Caco-2 (cell line): ENCODE measurements around the gene CHST9. TPM values are rescaled to one million over a fixed set of nuclear protein-coding genes. Genes with fewer than 3 reads are reported as not detected.
"Not testable (repeated sequence)": the region's sequence is repeated elsewhere in the genome, so short reads cannot be mapped to it uniquely, and the experiment has no call there.

Experiments
- BruUV-seq: library from RNA; stranded (reverse); fragments of 400-500 nt; replicated peaks from 2 replicates; lab custom pipeline; 2021; lab: Mats Ljungman, UMichigan
- CTCF ChIA-PET: fragments of 300-600 bp; sonication (Branson Sonifier 250); formaldehyde crosslinking; loops from one replicate; lab custom pipeline; 2022; ENCODE audit warnings: antibody characterized with exemption; lab: Charles Lee
- POLR2A ChIA-PET: fragments of 300-600 bp; sonication (Branson Sonifier 250); formaldehyde crosslinking; loops from one replicate; lab custom pipeline; 2022; ENCODE audit warnings: antibody characterized with exemption; lab: Charles Lee
- DNase-seq, 2 experiments: peaks; one replicate each; pipeline versions ENCODE4 v3.0.0 to v3.0.0-alpha.2; 2020 to 2022
- H3K27me3 ChIP-seq: replicated peaks from 2 replicates; pipeline ENCODE4 v1.6.0; 2011; ENCODE audit warnings: low read length; ENCODE audit not compliant: control insufficient read depth, insufficient read depth
- H3K36me3 ChIP-seq: 2 replicates; pipeline ENCODE4 v1.5.1; 2011; ENCODE audit warnings: low read length; ENCODE audit not compliant: control insufficient read depth, insufficient read depth
- H3K4me1 ChIP-seq: fragments of 250-450 bp; sonication (Bioruptor Pico); 2 replicates; pipeline ENCODE4 v1.5.1; 2020; ENCODE audit warnings: mild to moderate bottlenecking
- H3K4me3 ChIP-seq: 2 replicates; pipeline ENCODE4 v1.5.1; 2011; ENCODE audit warnings: low read depth, mild to moderate bottlenecking, control low read depth, low read length
- H3K9me3 ChIP-seq: fragments of 250-450 bp; sonication (Bioruptor Pico); 2 replicates; pipeline ENCODE4 v1.5.1; 2020; ENCODE audit warnings: mild to moderate bottlenecking, moderate library complexity
- H3K27ac Mint-ChIP-seq: one replicate; pipeline ENCODE4 v1.8.0; 2022; ENCODE audit warnings: mixed read lengths; ENCODE audit not compliant: unreplicated experiment
- H3K27me3 Mint-ChIP-seq: one replicate; pipeline ENCODE4 v1.8.0; 2022; ENCODE audit warnings: mixed read lengths; ENCODE audit not compliant: insufficient read depth, unreplicated experiment
- H3K36me3 Mint-ChIP-seq: one replicate; pipeline ENCODE4 v1.8.0; 2022; ENCODE audit warnings: mild to moderate bottlenecking, mixed read lengths; ENCODE audit not compliant: insufficient read depth, unreplicated experiment
- H3K4me1 Mint-ChIP-seq: one replicate; pipeline ENCODE4 v1.8.0; 2022; ENCODE audit warnings: low read depth, mixed read lengths; ENCODE audit not compliant: unreplicated experiment
- H3K4me3 Mint-ChIP-seq: one replicate; pipeline ENCODE4 v1.8.0; 2022; ENCODE audit warnings: mild to moderate bottlenecking, moderate library complexity, mixed read lengths; ENCODE audit not compliant: unreplicated experiment
- H3K9me3 Mint-ChIP-seq: one replicate; pipeline ENCODE4 v1.8.0; 2022; ENCODE audit warnings: mixed read lengths; ENCODE audit not compliant: unreplicated experiment
- intact Hi-C: fragments of 100-400 bp; cut with micrococcal nuclease; formaldehyde crosslinking; loops from one replicate; pipeline ENCODE4 v1.10.0; 2022; ENCODE audit not compliant: unreplicated experiment
- total RNA-seq: library from RNA; stranded (reverse); gene quantifications from 2 replicates; pipeline ENCODE4 v1.2.3, GENCODE V29; 2022
- TF ChIP-seq, protein P1 (sequence below), 2 experiments: fragments of 200-600 bp in 1 of 2; IDR thresholded peaks; 1 replicate in 1 of 2; 2 replicates in 1 of 2; pipeline versions ENCODE4 v1.5.1 to v1.8.0; 2011 to 2022; ENCODE audit warnings: antibody characterized with exemption in 1 of 2, control low read depth in 1 of 2, inconsistent platforms in 1 of 2, low read depth in 1 of 2, low read length in 1 of 2, mild to moderate bottlenecking in 1 of 2, moderate library complexity in 1 of 2; ENCODE audit not compliant: insufficient read depth in 1 of 2, severe bottlenecking in 1 of 2, unreplicated experiment in 1 of 2

Gene CHST9
- total RNA-seq, 1 experiment from 2014 or later: 26.5 TPM

DNA sequence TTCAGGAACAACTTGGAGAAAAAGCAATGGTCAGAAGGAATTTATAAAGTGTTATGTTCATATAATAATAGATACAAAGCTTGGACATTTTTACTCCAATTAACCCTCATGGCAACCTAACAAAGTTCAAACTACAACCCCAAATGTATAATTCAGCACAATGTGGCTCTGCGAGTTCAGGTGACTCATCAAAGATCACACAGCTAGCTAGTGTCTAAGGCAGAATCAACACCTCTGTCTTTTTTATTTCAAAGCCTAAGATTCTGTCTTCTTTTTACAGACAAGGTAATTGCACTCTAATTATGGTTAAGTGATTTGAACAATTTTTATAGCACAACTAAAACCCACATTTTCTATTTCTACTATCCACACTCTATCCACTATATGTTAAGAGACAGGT, 90.5 kb downstream of the CHST9 start:
- Mint-ChIP-seq H3K27ac (no peak overlapping the region), H3K4me3 (no peak overlapping the region), H3K4me1 (no peaks in the 10 kb centered on the region), H3K27me3 (no peaks in the 10 kb centered on the region), H3K9me3 (peaks cover 9% of the 10 kb centered on the region), H3K36me3 (peaks cover 6% of the 10 kb centered on the region)
- intact Hi-C loops: no loop called here
- ChIA-PET CTCF (no interaction called here), POLR2A (no interaction called here)
- TF ChIP-seq, protein P1, sequence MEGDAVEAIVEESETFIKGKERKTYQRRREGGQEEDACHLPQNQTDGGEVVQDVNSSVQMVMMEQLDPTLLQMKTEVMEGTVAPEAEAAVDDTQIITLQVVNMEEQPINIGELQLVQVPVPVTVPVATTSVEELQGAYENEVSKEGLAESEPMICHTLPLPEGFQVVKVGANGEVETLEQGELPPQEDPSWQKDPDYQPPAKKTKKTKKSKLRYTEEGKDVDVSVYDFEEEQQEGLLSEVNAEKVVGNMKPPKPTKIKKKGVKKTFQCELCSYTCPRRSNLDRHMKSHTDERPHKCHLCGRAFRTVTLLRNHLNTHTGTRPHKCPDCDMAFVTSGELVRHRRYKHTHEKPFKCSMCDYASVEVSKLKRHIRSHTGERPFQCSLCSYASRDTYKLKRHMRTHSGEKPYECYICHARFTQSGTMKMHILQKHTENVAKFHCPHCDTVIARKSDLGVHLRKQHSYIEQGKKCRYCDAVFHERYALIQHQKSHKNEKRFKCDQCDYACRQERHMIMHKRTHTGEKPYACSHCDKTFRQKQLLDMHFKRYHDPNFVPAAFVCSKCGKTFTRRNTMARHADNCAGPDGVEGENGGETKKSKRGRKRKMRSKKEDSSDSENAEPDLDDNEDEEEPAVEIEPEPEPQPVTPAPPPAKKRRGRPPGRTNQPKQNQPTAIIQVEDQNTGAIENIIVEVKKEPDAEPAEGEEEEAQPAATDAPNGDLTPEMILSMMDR (IDR thresholded peaks at IDR 0.05; ENCODE audit: insufficient read depth in 1 of 2, low read depth in 1 of 2, low read length in 1 of 2, severe bottlenecking in 1 of 2, unreplicated experiment in 1 of 2): no peak
- H3K27me3 ChIP-seq: no peaks in the 10 kb centered on the region
- H3K4me3 ChIP-seq: no peak overlapping the region
- H3K4me1 ChIP-seq: 0 out of 2 replicates have a peak, but pooled peaks cover 4% of the 10 kb centered on the region
- no TSS peak for BruUV-seq
- no peaks in the 10 kb centered on the region for H3K36me3 ChIP-seq
- DNase-seq: no peak
- H3K9me3 ChIP-seq: no peaks in the 10 kb centered on the region

DNA sequence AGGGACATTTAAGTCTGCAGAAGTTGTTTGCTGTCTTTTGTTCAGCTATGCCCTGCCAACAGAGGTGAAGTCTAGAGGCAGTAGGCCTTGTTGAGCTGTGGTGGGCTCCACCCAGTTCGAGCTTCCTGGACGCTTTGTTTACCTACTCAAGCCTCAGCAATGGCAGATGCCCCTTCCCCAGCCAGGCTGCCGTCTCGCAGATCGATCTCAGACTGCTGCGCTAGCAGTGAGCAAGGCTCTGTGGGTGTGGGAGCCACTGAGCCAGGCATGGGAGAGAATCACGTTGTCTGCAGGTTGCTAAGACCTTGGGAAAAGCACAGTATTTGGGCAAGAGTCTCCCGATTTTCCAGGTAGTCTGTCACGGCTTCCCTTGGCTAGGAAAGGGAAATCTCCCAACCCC, 91.8 kb downstream of the CHST9 start:
- H3K27me3 ChIP-seq, H3K4me3 Mint-ChIP-seq, H3K4me1 Mint-ChIP-seq, H3K9me3 ChIP-seq, BruUV-seq, CTCF ChIA-PET, POLR2A ChIA-PET, H3K4me1 ChIP-seq, H3K36me3 ChIP-seq, DNase-seq, H3K4me3 ChIP-seq, intact Hi-C loops, H3K27me3 Mint-ChIP-seq, H3K27ac Mint-ChIP-seq, H3K9me3 Mint-ChIP-seq, H3K36me3 Mint-ChIP-seq: not testable (repeated sequence)

DNA sequence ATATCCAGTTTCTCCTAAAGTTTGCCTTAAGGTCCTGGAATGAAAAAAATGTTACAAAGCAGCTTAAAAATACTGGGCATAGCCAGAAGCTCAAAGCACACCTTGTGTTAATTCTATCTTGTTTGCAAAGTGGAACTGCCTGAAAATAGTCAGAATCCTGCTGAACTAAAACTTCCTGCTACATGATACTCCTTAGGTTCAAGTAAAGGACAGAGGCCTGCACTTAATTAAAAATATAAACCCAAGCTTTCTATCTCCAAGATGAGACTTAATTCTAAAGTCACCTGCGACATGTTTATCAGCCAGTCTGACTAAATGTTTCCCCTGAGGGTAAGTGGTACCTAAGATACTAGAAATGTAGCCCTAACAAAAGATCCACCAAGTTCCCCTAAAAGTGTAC, 103.4 kb downstream of the CHST9 start:
- Mint-ChIP-seq H3K4me3 (no peak overlapping the region), H3K36me3 (peaks cover 12% of the 10 kb centered on the region), H3K4me1 (peaks cover 12% of the 10 kb centered on the region), H3K27me3 (no peaks in the 10 kb centered on the region), H3K9me3 (no peaks in the 10 kb centered on the region), H3K27ac (no peak overlapping the region)
- DNase-seq: no peak
- intact Hi-C loops: no loop called here
- ChIA-PET POLR2A (no interaction called here), CTCF (no interaction called here)
- Histone ChIP-seq H3K36me3 (no peaks in the 10 kb centered on the region), H3K27me3 (no peaks in the 10 kb centered on the region), H3K4me1 (no peaks in the 10 kb centered on the region), H3K4me3 (no peak overlapping the region), H3K9me3 (no peaks in the 10 kb centered on the region)
- BruUV-seq: no TSS peak
- TF ChIP-seq, protein P1 (IDR thresholded peaks at IDR 0.05; ENCODE audit: insufficient read depth in 1 of 2, low read depth in 1 of 2, low read length in 1 of 2, severe bottlenecking in 1 of 2, unreplicated experiment in 1 of 2): no peak

DNA sequence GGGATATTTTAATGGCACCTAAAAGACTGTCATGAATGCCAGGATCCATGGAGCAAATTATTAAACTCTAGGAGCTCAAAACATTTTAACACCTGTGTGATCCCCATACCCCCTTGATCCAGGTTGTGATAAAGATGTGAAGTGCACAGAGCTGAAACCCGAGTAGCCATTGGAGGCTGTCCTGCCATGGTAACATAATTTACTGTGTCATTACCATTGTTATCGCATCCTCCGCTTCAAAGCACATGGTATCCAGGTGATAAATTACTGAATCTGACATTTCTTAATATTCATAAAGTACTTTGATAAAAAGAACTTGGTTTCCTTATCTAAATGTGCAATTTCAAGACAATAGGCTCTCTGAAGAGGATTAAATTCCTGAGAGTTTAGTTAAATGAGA, 109.3 kb downstream of the CHST9 start:
- Mint-ChIP-seq H3K4me3 (no peak overlapping the region), H3K27me3 (no peaks in the 10 kb centered on the region), H3K27ac (no peak overlapping the region), H3K4me1 (no peaks in the 10 kb centered on the region), H3K36me3 (peaks cover 12% of the 10 kb centered on the region), H3K9me3 (no peaks in the 10 kb centered on the region)
- no peak for DNase-seq
- Histone ChIP-seq H3K36me3 (no peaks in the 10 kb centered on the region), H3K4me1 (no peaks in the 10 kb centered on the region), H3K9me3 (no peaks in the 10 kb centered on the region), H3K4me3 (no peak overlapping the region), H3K27me3 (no peaks in the 10 kb centered on the region)
- BruUV-seq: no TSS peak
- ChIA-PET CTCF (no interaction called here), POLR2A (no interaction called here)
- intact Hi-C loops: no loop called here
- TF ChIP-seq, protein P1 (IDR thresholded peaks at IDR 0.05; ENCODE audit: insufficient read depth in 1 of 2, low read depth in 1 of 2, low read length in 1 of 2, severe bottlenecking in 1 of 2, unreplicated experiment in 1 of 2): no peak
